Stimulated activated naive CD4-positive, alpha-beta T cell treated with Interleukin-2 at 50 U/mL for 16 hours (primary cell): Measurements from ENCODE around the gene ING2.
"Not testable (repeated sequence)": the region's sequence is repeated elsewhere in the genome, so short reads cannot be mapped to it uniquely, and the experiment has no call there.

Source experiments
- DNase-seq: peaks from one replicate; lab custom pipeline; 2025; lab: John Stamatoyannopoulos, UW

ING2 gene, protein sequence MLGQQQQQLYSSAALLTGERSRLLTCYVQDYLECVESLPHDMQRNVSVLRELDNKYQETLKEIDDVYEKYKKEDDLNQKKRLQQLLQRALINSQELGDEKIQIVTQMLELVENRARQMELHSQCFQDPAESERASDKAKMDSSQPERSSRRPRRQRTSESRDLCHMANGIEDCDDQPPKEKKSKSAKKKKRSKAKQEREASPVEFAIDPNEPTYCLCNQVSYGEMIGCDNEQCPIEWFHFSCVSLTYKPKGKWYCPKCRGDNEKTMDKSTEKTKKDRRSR

DNA sequence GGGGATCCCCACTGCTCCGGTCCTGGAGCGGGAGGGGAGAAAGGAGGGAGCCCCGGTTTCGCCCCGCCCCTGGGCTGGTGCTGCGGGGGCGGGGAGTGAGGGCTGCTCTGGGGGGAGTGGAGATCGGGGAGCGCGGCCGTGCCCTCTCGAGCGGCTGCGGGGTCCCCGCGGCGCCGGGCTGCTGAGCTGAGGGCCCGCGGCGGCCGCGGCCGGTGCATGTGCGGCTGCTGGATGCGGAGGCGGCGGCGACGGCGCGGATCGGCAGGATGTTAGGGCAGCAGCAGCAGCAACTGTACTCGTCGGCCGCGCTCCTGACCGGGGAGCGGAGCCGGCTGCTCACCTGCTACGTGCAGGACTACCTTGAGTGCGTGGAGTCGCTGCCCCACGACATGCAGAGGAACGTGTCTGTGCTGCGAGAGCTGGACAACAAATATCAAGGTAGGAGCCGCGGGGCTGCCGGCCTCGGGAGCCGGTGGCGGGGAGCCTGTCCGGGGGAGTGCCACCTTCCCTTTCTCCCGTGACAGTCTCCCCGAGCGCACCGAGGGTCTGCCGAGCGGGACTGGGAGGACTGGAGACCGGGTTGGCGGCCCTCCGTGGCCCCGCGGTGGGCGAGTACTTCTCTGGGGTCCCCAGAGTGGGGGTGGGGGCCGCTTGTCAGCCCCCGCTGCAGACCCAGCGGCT lies at the start of gene ING2:
ING2 (plus strand) TSS at position 129 of the 681 bp plus-strand sequence; CDS start at position 267, 138 bp downstream.
- peak; percentile 86 for DNase-seq

DNA sequence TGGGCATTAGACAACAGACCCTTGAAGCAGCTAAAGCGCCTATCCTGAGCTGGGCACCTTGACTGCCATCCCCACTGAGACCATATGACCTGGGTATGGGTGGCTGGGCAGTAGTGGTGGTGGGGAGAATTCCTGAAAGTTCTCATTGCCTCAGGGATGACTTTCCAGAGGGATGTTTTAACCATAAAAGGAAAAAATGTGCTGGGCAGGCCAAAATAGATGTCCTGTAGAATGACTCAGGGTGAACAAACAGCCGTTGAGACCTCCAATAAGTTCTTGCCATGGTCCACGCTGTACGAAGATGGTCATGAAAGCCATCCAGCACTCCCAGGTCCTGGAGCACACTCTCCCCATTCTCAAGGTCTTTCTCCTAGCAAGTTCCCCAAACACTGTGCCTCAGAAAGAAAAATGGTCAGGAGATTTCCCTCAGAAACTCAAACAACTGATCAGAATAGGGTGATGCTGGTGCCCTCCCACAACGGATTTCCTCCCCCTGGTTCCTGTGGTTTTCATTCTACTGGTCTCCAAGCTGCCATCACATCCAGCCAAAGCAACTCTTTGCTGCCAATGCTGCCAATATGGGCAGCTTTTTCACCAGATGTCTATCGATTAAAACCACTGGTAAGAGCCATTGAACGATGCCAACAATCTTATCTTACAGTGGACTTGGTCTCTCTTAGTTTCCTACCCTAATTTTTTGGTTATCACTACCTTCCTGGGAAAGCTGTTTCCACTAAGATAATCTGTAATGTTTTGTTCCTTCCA lies 49.2 kb upstream of the ING2 start:
- DNase-seq: no peak

GRCh38 chr4:183458005-183458404 lies 46.9 kb upstream of the ING2 start:
- no peak for DNase-seq

DNA sequence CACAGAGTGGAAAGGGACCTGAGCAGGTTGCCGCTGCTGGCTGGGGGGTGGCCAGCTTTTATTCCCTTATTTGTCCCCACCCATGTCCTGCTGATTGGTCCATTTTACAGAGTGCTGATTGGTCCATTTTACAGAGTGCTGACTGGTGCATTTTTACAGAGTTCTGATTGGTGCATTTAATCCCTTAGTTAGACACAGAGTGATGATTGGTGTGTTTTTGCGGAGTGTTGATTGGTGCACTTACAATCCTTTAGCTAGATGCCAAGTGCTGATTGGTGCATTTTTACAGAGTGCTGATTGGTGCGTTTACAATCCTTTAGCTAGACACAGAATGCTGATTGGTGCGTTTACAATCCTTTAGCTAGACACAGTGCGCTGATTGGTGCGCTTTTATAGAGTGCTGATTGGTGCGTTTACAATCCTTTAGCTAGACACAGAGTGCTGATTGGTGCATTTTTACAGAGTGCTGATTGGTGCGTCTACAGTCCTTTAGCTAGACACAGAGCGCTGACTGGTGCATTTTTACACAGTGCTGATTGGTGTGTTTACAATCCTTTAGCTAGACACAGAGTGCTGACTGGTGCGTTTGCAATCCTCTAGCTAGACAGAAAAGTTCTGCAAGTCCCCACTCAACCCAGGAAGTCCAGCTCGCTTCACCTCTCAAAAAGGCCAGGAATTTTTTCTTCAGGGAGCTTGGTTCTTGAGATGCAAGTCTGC lies 40.8 kb upstream of the ING2 start:
- not testable (repeated sequence) for DNase-seq

- not testable (repeated sequence) for DNase-seq
Measured at GRCh38 chr4:183465879-183466278, 39.0 kb upstream of the ING2 start.

- no peak for DNase-seq
Measured at GRCh38 chr4:183467246-183467645, 37.6 kb upstream of the ING2 start.

DNA sequence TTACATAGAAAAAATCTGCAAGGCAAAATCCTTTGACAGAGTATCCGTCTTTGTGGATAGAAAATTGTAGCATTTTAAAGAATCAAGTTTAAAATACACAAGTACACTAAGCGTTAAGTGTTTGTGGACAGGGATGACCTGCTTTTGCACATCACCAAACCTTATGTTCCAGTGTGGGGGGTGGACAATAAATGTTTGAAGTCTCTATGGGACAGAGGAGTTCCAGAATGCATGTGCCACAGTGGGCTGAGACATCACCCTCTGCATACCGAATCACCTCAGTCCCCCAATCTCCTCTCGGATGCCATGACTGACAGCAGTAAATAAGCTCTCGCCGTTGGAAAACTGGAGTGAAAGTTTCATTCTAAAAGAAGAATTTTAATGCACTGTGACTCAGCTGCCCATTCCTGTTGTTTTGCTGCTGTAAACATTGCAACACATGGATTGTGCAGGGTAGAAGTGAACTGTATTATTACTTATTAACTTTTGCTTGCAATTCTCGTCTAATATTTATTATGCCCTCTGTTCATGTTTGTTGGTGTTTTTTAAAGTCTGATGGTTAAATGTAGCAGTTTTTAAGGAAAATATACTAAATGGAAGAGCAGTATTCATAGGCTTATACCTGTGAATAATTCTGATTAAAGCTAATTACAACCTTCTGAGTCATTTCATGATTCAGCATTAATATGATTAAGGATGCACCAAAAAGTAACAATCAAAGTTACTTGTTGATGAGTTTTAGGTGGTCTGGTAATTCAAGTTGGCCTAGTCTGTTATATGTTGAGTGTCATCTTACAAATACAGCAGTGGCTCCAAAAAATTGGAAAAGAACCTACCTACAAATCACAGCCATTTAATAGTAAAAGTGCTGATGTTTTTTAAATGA lies 36.4 kb upstream of the ING2 start:
- no peak for DNase-seq

DNA sequence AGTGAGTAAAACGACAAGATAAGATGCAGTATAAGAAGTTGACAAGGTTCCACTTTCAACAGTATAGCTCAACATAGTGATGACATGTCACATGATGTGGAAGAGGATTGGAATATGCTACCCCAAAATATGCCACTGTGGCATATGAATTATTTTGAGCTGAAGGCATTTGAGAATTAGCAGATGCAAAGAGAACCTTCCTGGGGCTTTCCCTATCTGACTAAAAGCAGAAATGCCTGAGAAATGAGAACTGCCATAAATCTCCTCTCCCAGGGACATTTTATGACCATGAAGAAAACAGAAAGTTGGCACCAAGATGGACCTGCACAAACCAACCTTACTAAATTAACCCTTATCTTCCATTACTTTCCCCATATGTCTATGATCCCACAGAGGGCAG lies 35.6 kb upstream of the ING2 start:
- DNase-seq: no peak

- no peak for DNase-seq
Measured at GRCh38 chr4:183469936-183470335, 34.9 kb upstream of the ING2 start.

DNA sequence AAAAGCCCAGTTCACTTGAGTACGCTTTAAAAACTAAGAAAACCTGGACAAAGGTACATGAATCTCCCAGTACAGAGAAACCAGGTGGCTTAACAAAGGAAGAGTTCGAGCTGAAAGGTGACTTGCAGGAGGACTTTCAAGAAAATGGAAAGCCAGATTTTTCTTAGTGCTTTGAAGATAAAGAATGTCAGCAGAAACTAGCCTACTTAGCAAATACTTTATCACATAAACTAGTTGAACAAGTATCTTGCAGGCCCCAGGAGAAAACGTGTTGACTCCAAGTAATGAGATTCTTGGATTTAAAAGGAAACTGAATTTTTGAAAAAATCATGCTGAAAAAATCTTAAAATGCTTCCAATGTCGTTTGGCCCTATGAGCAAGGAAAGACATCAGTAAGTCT lies 34.0 kb upstream of the ING2 start:
- no peak for DNase-seq

GRCh38 chr4:183471946-183472708 lies 32.7 kb upstream of the ING2 start:
- peak; percentile 68 for DNase-seq

GRCh38 chr4:183478123-183478522 lies 26.7 kb upstream of the ING2 start:
- DNase-seq: no peak

GRCh38 chr4:183478926-183479325 lies 25.9 kb upstream of the ING2 start:
- no peak for DNase-seq

DNA sequence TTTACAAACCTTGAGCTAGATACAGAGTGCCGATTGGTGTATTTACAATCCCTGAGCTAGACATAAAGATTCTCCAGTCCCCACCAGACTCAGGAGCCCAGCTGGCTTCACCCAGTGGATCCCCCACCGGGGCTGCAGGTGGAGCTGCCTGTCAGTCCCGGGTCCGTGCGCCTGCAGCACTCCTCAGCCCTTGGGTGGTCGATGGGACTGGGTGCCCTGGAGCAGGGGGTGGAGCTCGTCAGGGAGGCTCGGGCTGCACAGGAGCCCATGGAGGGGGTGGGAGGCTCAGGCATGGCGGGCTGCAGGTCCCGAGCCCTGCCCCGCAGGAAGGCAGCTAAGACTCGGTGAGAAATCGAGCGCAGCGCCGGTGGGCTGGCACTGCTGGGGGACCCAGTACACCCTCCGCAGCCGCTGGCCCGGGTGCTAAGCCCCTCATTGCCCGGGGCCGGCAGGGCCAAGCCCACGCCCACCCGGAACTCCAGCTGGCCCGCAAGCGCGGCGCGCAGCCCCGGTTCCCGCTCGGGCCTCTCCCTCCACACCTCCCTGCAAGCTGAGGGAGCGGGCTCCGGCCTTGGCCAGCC lies 22.3 kb upstream of the ING2 start:
- DNase-seq: not testable (repeated sequence)

DNA sequence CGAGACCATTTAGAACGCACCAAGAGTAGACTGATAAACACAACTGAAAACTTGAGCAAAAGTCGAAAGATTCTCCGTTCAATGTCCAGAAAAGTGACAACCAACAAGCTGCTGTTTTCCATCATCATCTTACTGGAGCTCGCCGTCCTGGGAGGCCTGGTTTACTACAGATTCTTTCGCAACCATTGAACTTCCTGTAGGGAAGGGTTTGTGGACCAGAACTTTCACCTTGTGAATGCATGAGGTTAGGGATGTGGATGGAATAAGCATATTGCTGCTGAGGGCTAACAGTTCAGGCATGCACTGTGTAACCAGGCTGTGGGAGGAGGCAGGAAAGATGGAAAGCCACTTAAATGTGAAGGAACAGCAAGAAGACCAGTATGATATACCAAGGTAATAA lies 20.9 kb upstream of the ING2 start:
- DNase-seq: no peak

- no peak for DNase-seq
Measured at GRCh38 chr4:183485411-183486160, 19.3 kb upstream of the ING2 start.

GRCh38 chr4:183492791-183493222 lies 12.1 kb upstream of the ING2 start:
- DNase-seq: no peak

GRCh38 chr4:183493246-183493645 lies 11.6 kb upstream of the ING2 start:
- no peak for DNase-seq

DNA sequence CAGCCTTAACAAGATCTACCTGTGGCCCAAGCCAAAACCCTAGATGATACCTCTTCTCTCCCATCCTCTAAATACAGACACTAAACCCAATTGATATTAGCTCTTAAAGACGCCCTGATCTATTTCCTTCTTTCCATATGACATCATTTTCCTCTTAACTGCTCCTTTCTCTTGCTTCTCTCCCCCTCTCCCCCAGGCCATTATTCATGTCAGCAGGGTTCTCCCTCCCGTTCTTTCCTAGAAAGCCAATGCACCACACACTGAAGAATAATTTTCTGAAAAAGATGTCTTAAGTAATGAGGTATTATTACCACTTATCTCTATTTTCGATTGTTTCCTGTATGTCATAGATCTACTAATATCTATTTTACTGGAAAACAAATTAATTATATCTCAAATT lies 9.7 kb upstream of the ING2 start:
- no peak for DNase-seq
